Upper lobe of right lung (tissue), 1 donor: ENCODE results near the gene NACC2. TPM values are rescaled to one million over a fixed set of nuclear protein-coding genes. Genes with fewer than 3 reads are reported as not detected.

ENCODE experiments used
- ATAC-seq: fragments of 200-7000 bp; cut with Tn5 transposase; one replicate; pipeline ENCODE4 v1.9.1; 2020; ENCODE audit warnings: mild to moderate bottlenecking, moderate library complexity
- DNase-seq: peaks from one replicate; pipeline ENCODE4 v3.0.0-alpha.2; 2020
- H3K27ac ChIP-seq: fragments of 200-600 bp; one replicate; pipeline ENCODE4 v1.8.0; 2022
- H3K27me3 ChIP-seq: fragments of 200-600 bp; one replicate; pipeline ENCODE4 v1.8.0; 2022; ENCODE audit warnings: mild to moderate bottlenecking
- H3K36me3 ChIP-seq: fragments of 200-600 bp; one replicate; pipeline ENCODE4 v1.8.0; 2022
- H3K4me1 ChIP-seq: fragments of 200-600 bp; one replicate; pipeline ENCODE4 v1.8.0; 2022
- H3K4me3 ChIP-seq: fragments of 200-600 bp; one replicate; pipeline ENCODE4 v1.8.0; 2022; ENCODE audit warnings: mild to moderate bottlenecking
- H3K9me3 ChIP-seq: fragments of 200-600 bp; one replicate; pipeline ENCODE4 v1.8.0; 2022
- CTCF ChIP-seq: fragments of 200-600 bp; IDR thresholded peaks from one replicate; pipeline ENCODE4 v1.8.0; 2022; ENCODE audit warnings: antibody characterized with exemption
- intact Hi-C: fragments of 100-400 bp; cut with DNase I; formaldehyde crosslinking; loops from one replicate; pipeline ENCODE4 v1.11.0; 2022
- total RNA-seq: library from RNA; stranded (reverse); fragmentation: NEBNext Ultra II Directional; extraction: Animal tissue kit (Norgen Biotek cat#: 25700); gene quantifications from one replicate; pipeline ENCODE4 v1.2.1, GENCODE V29; 2021
- donor health status: DM: no; HTN: yes; CAD: no; lungs with severe emphysema.

Gene NACC2
- total RNA-seq, 1 donor from 2014 or later = 33.5 TPM

GRCh38 chr9:136079916-136080246, 15.2 kb downstream of the NACC2 start:
- Histone ChIP-seq H3K4me1 (peaks cover 33% of the 10 kb centered on the region), H3K27ac (peak overlapping the region; percentile 11), H3K9me3 (no peaks in the 10 kb centered on the region), H3K4me3 (no peak overlapping the region), H3K36me3 (no peaks in the 10 kb centered on the region), H3K27me3 (no peaks in the 10 kb centered on the region)
- TF ChIP-seq CTCF = no peak
- intact Hi-C loops = no loop called here
- DNase-seq = no peak
- ATAC-seq = no peak

GRCh38 chr9:136079211-136079915, 15.7 kb downstream of the NACC2 start:
- ATAC-seq (no peak), DNase-seq (no peak)
- no peak for TF ChIP-seq CTCF
- Histone ChIP-seq H3K27ac (peak overlapping the region; percentile 11), H3K9me3 (no peaks in the 10 kb centered on the region), H3K27me3 (no peaks in the 10 kb centered on the region), H3K4me1 (peaks cover 30% of the 10 kb centered on the region), H3K36me3 (no peaks in the 10 kb centered on the region), H3K4me3 (no peak overlapping the region)
- intact Hi-C loops = no loop called here

DNA sequence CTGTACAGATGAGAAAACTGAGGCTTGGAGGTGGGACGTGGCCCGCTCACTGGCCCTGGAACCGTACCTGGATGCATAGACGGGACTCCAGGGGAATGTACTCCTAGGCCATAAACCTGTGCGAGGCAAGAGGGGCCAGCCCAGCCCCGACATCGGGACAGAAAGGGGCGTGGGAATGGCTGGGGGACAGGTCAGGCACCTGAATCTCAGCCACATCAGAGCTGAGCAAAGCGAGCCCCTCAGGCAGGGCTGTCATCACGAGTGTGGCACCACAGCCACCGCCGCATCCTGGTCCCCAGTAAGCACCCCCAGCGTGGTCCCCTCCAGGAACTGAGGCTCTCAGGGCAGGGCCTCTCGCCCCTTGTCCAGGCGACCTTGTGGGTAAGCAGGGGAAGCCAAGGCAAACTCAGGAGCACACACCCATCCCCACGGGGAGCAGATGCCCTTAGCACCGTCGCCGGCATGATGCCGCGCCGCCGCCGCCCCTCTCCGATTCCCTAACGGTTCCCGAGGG, 16.5 kb downstream of the NACC2 start:
- H3K27me3 ChIP-seq = no peaks in the 10 kb centered on the region
- intact Hi-C loops = no loop called here
- peaks cover 30% of the 10 kb centered on the region for H3K4me1 ChIP-seq

DNA sequence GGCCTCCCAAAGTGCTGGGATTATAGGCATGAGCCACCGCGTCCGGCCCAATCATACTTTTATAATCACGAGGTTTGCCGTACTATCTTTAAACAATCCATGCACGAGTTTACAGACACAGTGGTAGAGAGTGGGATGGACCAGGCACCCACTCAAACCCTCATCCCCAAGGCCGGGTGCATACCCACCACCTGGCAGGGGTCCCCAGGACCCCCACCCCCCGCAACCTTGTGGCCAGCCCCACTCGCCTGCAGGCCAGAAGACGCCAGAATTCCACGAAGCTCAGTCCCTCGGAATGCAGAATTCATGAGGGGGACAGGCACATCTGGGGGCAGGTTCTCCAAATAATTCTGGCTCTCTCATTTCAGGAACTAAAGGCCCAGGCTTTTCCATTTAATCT, 17.1 kb downstream of the NACC2 start:
- Histone ChIP-seq H3K36me3 (no peaks in the 10 kb centered on the region), H3K27ac (no peak overlapping the region), H3K4me1 (peaks cover 29% of the 10 kb centered on the region), H3K9me3 (no peaks in the 10 kb centered on the region), H3K4me3 (no peak overlapping the region), H3K27me3 (no peaks in the 10 kb centered on the region)
- DNase-seq (no peak), ATAC-seq (no peak)
- no peak for TF ChIP-seq CTCF
- intact Hi-C loops = no loop called here

More for the DNA sequence above, 16.5 kb downstream of the NACC2 start:
- no peak overlapping the region for H3K4me3 ChIP-seq
- TF ChIP-seq CTCF = no peak
- ATAC-seq (no peak), DNase-seq (no peak)
- no peaks in the 10 kb centered on the region for H3K9me3 ChIP-seq
- no peaks in the 10 kb centered on the region for H3K36me3 ChIP-seq
- no peak overlapping the region for H3K27ac ChIP-seq

DNA sequence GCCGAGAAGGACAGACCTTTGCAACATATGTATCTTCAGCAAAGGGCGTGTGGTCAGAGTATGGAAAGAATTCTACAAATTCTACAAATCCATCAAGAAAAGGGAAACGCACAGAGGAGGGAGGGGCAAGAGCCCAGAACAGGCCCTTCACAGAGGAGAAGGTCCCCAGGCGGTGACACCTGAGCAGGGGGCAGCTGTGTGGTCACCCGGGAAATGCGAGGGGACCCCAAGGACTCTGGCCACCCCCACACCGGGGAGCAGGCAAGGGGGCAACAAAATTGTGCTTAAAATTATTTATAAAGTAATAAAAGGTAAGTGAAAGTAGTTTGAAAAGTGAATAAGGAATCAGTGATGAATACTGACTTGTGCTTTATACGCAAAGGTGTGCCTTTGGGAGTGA, 17.6 kb downstream of the NACC2 start:
- no peaks in the 10 kb centered on the region for H3K27me3 ChIP-seq
- H3K9me3 ChIP-seq = no peaks in the 10 kb centered on the region
- no peak overlapping the region for H3K27ac ChIP-seq
- peaks cover 24% of the 10 kb centered on the region for H3K4me1 ChIP-seq
- ATAC-seq (no peak), DNase-seq (no peak)
- TF ChIP-seq CTCF = no peak
- no peaks in the 10 kb centered on the region for H3K36me3 ChIP-seq
- intact Hi-C loops = no loop called here
- H3K4me3 ChIP-seq = no peak overlapping the region
